ENCODE results near the gene BRI3.

- TF ChIP-seq CTCF (IDR thresholded peaks at IDR 0.05) (no peak), POLR2A (IDR thresholded peaks at IDR 0.05) (no peak)
Observed at GRCh38 chr7:98233219-98234070, 48.0 kb upstream of the BRI3 start.

All from heart left ventricle (tissue), 13 donors.